Left renal cortex interstitium (tissue), 4 donors: ENCODE results near the gene CTSA. TPM values are rescaled to one million over a fixed set of nuclear protein-coding genes. Genes with fewer than 3 reads are reported as not detected.
A peak's percentile ranks its signal among the peaks of the same experiment; 100 is the strongest.

Experiments used
- DNase-seq, 4 donors: peaks; one replicate each; pipeline ENCODE4 v3.0.0-alpha.2; 2013; ENCODE audit warnings: low read depth in 4 of 4, low spot score in 2 of 4, missing footprints in 1 of 4
- polyA plus RNA-seq, 4 donors: library from polyadenylated mRNA; unstranded; fragments of 120-200 nt; gene quantifications; one replicate each; pipeline ENCODE4 v1.2.1, GENCODE V29; 2013; ENCODE audit not compliant: insufficient read length in 4 of 4

CTSA gene
- polyA plus RNA-seq, 4 donors = 112 to 176 (median 131) TPM

DNA sequence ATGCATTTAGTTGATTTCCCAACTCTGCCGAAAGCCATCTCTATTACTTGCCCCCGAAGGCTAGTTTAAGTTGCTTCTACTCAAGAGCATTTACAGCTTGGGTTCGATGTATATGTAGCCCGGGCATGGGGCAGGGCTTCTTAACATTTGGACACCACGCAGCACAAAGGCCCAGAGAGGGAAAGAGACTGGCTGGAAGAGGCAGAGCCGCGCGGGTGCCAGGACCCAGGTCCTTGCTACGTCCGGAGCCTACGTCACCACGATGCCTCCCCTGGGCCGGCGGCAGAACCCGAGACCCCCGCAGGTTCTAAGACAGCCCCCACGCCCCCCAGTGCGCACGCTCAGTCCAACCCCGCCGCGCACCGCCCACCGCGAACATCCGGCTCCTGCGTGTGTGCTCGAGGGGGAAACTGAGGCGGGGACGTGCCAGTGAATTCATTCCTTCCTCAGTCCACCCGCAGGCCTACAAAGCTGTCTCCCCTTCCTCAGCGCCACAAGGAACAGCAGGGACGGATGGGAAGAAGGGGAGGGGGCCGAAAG lies 43.0 kb downstream of the CTSA start:
- peak in 1 of 4 donors; percentile 75 for DNase-seq

DNA sequence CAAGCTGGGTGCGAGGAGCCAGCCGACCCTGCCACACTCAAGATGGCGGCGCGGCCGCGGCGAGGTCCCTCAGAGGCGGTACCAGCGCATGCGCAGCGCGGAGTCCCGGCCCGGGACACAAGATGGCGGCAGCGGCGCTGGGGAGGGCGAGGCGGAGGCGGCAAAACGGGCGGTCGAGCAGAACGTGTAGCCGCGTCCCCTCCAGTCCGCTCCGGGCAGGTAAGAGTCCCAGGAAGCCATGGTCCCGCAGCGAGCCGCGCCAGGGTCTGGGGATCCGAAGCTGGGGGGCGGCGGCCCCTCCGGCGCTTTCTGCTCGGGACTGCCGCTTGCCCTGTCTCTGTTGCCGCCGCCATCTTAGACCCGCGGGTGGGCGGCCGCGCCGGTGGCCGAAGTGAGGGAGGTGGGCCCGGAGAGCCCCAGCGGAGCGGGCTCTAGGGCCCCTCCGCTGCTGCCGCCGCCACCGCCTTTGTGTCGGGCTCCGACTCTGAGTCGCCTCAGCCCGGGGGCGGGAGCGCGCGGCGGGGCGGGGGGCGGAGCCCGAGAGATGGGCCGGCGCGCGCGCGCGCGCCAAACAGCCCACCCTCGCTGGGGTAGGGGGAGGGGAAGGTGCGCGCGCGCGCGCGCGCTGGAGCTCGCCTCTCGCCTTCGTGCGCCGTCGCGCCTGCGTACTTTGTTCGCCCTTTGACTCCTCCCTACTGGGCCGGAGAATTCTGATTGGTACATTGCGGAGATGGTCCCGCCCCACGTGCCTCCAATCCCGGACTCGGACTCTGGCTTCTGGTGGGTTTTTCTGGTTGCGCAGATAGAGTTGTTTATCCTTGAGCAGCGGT lies 43.7 kb downstream of the CTSA start, which contains the start of gene PCIF1:
Gene PCIF1, plus strand, starts transcription at position 98 of the 830 bp plus-strand sequence. CDS start 4,317 bp downstream, outside the sequence.
- peak; percentile 98 to 99 (median 98) for DNase-seq

DNA sequence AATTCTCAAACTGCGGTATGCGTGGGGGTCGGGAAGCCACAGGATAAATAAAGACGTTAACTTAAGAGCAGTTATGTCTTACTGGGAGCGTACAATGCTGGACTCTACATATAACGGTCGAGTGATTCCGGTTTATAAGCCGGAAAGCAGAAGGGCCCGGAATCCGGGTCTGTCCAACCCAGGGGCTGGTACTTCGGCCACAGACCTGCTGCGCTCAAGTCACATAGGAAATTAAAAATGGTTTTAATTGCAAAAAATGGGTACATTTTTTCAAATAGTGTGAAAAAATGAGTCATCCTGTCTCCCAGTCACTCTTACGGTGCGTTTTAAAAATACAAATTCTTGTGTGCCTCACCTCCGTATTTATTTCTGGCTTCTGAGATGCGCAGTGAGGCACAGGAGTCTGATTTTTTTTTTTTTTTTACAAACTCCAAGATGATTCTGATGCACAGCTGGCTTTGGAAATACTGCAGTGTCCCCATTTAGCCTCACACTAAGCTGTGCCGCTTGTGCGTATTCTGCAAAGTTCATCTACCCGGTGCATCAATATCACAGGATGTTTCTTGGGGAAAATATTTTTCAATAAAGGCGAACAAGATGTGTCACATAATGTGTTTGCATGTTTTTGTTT lies 44.4 kb downstream of the CTSA start:
- no peak for DNase-seq

DNA sequence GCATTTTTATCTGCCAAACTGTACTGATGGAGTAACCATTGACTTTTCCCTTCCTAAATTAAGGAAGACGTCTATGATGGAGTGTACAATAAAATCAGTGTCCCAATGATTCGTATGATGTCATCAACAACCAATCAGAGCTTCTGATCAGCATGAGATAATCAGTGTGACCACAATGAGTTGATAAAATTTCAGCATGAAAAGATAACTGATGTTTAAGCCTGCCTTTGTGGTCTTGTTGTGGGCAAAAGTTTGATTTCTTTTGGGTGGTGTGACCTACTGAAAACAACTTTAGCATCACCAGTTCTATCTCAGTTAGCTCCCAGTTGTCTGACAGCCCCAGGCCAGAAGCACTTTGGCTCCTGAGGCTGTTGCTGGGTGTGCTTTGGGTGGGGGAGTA lies 46.6 kb downstream of the CTSA start:
- DNase-seq = no peak

DNA sequence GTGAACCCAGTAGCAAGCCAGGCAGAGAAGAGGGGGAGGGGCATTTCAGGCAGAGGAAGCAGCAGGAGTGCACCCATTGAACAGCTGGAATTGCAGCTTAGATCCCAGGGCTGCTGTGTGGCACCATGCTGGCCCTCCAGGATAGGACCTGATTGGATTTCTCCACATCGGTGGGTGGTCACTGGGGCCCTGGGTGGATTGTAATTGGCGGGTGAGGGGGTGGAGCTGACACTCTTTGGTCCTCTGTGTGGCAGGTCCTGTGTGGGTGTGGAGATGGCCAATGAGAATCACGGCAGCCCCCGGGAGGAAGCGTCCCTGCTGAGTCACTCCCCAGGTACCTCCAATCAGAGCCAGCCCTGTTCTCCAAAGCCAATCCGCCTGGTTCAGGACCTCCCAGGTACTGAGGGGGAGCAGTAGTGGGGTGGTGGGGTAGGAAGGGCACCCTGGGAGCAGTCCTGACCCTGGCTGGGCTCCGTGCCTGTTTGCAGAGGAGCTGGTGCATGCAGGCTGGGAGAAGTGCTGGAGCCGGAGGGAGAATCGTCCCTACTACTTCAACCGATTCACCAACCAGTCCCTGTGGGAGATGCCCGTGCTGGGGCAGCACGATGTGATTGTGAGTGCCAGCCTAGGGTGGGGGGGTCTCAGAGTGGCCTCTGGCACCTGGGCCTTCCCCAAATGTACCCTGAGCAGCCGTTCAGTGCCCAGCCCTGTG lies 47.7 kb downstream of the CTSA start:
- DNase-seq = no peak

DNA sequence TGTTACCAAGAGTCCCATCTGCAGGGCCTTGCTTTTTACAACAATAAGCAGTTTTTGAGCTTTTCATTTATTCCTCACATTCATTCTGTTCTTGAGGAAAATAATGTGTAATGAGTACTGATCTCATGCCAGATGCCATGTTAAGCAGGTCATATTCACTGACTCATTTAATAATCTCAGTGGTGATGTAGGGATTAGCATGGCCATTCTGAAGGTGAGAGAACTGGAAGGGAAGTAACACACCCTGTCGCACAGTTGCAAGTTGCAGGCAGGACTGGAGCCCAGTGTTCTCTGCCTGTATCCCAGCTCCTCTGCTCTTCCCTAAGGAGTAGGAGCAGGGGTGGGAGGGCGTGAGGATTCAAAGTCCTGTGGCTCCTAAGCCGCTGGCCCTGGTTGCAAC lies 48.9 kb downstream of the CTSA start:
- DNase-seq = no peak

DNA sequence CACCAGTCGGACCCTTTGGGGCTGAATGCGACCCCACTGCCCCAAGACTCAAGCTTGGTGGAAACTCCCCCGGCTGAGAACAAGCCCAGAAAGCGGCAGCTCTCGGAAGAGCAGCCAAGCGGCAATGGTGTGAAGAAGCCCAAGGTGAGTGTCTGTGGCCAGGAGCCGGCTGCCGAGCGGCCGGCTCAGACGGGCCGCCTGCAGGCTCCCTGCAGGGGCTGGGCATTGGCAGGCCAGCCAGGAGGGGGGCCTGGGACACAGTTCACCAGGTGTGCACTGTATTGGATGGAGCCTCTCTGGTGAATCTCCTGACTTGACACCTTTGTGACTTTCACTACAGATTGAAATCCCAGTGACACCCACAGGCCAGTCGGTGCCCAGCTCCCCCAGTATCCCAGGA lies 49.3 kb downstream of the CTSA start:
- DNase-seq = no peak

DNA sequence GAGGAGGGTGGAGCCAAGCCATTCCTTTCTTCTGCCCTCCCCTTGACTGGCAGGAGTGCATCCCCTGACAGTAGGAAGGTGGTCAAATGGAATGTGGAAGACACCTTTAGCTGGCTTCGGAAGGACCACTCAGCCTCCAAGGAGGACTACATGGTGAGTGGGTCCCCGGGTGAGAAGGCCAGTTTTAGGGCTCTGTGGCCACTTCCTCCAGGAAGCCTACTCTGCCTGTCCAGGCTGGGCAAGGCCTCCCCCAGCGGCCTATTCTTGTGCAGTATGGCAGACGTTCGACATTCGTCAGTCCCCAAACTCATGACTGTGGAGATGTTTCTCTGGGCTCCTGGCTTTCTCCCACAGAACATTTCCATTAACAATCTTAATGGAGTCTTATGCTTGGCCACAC lies 52.5 kb downstream of the CTSA start:
- DNase-seq = no peak

DNA sequence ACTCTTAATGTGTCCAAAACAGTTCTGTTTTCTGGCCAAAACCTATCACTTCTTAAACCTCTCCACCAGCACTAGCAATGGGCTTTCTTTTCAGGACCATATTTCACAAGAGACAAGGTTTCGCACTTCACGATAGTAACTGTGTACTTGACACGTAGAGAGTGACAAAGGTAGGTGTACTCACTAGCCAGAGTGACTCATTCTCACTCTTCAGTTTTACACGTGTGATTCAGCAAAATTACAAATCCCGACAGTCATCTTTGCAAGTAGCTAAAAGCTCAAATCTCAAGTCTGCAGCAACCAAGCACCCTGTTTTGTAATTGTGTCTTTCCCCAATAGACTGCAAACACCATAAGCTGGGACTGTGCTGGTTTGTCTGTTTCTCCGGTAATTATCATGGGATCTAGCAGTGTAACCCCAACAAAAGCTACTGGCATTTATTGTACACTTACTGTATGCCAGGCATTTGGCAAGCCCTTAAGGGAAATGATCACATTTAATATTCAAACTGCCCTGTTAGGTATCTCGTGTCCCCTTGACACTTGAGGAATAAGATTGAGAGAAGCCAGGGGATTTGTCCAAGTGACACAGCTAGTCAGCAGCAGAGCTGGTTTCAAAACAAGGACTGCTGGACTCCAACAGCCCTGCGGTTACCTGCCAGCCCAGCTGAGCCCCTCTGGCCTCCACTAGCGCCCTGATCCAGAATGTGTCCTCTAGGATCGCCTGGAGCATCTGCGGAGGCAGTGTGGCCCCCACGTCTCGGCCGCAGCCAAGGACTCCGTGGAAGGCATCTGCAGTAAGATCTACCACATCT lies 53.2 kb downstream of the CTSA start:
- DNase-seq = no peak

DNA sequence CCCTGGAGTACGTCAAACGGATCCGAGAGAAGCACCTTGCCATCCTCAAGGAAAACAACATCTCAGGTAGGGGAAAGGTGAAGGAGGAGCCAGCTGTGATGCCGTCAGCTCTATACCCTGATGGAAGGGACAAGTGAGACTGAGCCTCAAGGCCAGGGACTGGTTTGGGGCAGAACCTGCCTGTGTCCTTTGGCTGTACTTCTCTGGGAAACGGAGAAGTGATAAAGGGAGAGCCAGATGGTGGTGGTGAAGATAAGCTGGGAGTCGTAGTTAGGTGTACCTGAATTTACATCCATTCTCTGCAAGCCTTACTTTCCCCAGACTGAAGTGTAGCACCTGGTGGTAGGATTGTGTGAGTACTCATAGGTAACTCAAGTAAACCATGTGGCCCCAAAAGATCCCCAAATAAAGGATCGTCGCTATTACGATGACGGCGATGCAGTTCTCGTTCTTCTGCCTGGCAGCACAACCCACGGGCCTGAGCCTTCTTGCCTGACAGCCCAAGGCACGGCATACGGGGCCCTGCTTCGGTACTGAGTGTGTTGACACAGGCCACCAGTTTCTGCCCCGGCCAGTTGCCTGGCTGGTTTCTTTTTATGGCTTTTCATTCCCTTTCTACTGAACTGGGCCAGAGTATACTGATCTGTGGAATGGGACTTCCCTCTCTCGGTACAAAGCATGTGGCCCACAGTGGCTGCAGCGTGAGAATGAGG lies 54.0 kb downstream of the CTSA start:
- no peak for DNase-seq

DNA sequence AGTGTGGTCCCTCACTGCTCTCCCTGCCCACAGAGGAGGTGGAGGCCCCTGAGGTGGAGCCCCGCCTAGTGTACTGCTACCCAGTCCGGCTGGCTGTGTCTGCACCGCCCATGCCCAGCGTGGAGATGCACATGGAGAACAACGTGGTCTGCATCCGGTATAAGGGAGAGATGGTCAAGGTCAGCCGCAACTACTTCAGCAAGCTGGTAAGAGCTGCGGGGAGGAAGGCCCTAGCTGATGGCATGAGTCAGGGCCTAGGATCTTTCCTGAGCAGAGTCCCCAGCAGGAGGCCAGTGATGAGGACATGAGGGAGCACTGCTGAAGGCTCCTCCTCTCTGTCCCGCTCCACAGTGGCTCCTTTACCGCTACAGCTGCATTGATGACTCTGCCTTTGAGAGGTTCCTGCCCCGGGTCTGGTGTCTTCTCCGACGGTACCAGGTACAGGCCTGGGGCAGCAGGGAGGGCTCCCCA lies 54.6 kb downstream of the CTSA start:
- no peak for DNase-seq

DNA sequence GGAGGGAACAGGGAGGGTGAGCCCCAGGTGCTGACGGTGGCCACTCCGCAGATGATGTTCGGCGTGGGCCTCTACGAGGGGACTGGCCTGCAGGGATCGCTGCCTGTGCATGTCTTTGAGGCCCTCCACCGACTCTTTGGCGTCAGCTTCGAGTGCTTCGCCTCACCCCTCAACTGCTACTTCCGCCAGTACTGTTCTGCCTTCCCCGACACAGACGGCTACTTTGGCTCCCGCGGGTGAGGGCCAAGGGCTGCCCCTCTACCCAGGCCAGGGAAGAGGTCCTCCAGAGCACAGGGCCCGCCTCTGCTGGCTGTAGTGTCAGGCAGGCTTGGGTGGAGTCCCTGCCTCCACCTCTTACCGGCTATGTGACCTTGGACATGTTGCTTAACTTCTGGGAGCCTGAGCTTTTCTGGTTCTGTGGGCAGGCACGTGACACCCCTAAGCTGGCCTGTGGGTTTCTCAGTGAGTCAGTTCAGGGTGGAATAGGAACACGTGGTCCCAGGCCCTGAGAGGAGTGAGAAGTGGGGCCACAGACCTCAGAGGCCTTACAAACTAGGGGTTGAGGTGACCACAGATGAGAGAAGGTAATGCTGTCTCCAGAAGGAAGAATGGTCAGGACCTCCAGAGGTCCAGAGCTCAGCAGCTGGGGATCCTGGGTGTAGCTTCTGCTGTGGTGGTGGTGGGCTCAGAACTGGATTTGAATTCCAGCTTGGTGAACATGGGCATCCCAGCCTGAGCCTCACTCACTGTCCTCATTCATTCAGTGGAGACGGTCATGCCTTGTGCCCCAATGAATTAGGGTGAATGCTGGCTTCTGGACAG lies 55.2 kb downstream of the CTSA start:
- DNase-seq = no peak

DNA sequence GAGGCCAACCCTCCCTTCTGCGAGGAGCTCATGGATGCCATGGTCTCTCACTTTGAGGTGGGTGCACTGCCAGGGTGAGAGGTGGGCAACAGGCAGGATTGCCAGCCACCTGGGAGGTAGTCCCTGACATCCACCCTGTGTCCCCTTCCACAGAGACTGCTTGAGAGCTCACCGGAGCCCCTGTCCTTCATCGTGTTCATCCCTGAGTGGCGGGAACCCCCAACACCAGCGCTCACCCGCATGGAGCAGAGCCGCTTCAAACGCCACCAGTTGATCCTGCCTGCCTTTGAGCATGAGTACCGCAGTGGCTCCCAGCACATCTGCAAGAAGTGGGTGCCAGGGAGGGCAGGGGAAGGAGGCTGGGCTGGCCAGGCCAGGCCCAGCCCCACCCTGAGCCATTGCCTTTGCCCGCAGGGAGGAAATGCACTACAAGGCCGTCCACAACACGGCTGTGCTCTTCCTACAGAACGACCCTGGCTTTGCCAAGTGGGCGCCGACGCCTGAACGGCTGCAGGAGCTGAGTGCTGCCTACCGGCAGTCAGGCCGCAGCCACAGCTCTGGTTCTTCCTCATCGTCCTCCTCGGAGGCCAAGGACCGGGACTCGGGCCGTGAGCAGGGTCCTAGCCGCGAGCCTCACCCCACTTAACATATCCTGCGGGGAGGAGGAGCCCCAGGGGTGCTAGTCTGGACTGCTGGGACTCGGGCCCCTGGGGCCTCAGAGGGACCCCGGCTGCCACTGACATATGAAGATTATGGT lies 56.2 kb downstream of the CTSA start:
- DNase-seq = no peak

DNA sequence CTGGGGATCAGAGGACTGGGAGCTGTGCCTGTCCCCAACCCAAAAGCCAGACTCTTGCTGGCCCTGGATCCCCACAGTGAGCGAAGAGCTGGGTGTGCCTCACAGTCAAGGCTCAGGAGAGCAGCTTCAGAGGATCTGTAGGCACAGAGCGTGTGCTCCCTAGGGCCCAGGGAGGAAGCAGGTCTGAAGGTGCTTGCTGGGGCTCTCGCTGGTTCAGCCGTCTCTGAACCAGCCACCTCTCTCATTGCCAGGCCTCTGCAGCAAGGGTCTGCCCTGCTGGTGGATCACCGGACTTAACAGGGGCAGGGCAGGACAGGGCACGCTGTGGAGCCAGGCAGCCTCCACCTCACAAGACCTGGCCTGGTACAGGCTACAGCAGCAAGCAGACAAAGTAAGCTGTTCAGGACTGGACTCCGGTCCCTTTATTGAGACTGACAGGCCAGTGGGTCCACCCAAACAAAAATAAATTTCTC lies 57.2 kb downstream of the CTSA start:
- DNase-seq = no peak
